ENCODE results near the gene AP1M2.

AP1M2 gene

DNA sequence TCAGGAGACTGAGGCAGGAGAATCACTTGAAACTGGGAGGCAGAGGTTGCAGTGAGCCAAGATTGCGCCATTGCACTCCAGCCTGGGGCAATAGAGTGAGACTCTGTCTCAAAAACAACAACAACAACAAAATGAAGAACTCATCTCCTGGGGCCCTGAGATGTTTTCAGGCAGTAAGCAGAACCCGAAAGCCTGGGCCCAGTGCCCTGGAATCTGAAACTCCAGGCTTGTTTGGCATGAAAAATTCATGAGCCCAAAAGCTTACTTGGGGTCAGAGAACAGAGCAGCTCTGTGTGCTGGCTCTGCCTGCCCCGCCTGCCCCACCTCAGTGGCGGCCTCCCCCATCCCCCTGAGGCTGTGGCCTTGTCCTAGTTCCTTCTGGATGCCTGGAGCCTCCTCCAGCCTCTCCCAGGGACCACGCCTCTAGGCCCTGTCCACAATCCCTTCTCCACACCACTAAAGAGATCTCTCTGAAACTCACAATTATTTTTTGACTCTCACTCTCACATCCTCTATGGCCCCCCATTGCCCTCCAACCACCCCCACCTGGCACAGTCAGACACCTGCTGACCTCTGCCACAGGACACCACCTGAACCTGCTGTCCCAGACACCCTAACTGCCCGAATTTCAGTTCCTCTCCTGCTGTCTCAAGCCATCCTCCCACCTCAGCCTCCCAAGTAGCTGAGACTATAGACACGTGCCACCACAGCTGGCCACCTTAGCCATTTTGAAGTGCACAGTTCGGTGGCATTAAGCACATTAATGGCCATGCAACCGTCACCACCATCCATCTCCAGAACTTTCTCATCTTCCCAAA lies 6.9 kb upstream of the AP1M2 start:
- no peaks in the 10 kb centered on the region for H3K36me3 ChIP-seq (ENCODE audit: insufficient read depth, low read length)
- no peaks in the 10 kb centered on the region for H3K9me2 ChIP-seq (ENCODE audit: low read depth, low read length)
- no peaks in the 10 kb centered on the region for H3F3A ChIP-seq (ENCODE audit: insufficient read depth, low read length)
- H3K4me3 ChIP-seq (ENCODE audit: low read depth, low read length, poor library complexity, severe bottlenecking) = no peak overlapping the region
- no peaks in the 10 kb centered on the region for H3K27me3 ChIP-seq (ENCODE audit: insufficient read depth, low read length)
- H3K4me1 ChIP-seq (ENCODE audit: insufficient read depth, low read length, severe bottlenecking) = peaks cover 52% of the 10 kb centered on the region
- H3K9ac ChIP-seq (ENCODE audit: low read length) = no peak overlapping the region
- no peak overlapping the region for H2AFZ ChIP-seq (ENCODE audit: low read length)
- peak overlapping the region; percentile 80 for H3K27ac ChIP-seq (ENCODE audit: low read depth, low read length, poor library complexity, severe bottlenecking)
- TF ChIP-seq, protein P1, sequence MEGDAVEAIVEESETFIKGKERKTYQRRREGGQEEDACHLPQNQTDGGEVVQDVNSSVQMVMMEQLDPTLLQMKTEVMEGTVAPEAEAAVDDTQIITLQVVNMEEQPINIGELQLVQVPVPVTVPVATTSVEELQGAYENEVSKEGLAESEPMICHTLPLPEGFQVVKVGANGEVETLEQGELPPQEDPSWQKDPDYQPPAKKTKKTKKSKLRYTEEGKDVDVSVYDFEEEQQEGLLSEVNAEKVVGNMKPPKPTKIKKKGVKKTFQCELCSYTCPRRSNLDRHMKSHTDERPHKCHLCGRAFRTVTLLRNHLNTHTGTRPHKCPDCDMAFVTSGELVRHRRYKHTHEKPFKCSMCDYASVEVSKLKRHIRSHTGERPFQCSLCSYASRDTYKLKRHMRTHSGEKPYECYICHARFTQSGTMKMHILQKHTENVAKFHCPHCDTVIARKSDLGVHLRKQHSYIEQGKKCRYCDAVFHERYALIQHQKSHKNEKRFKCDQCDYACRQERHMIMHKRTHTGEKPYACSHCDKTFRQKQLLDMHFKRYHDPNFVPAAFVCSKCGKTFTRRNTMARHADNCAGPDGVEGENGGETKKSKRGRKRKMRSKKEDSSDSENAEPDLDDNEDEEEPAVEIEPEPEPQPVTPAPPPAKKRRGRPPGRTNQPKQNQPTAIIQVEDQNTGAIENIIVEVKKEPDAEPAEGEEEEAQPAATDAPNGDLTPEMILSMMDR (IDR thresholded peaks at IDR 0.05; ENCODE audit: low read length) = no peak
- no peak for TF ChIP-seq EZH2 (IDR thresholded peaks at IDR 0.05; ENCODE audit: borderline replicate concordance, low read length)
- H3K79me2 ChIP-seq (ENCODE audit: insufficient read depth, low read length) = no peaks in the 10 kb centered on the region
- H3K9me3 ChIP-seq (ENCODE audit: low read length) = no peaks in the 10 kb centered on the region
- peak overlapping the region; percentile 19; the same call in 1 of the 2 replicates for H3K4me2 ChIP-seq (ENCODE audit: low read length)
- H4K20me1 ChIP-seq (ENCODE audit: insufficient read depth, low read length) = no peaks in the 10 kb centered on the region

DNA sequence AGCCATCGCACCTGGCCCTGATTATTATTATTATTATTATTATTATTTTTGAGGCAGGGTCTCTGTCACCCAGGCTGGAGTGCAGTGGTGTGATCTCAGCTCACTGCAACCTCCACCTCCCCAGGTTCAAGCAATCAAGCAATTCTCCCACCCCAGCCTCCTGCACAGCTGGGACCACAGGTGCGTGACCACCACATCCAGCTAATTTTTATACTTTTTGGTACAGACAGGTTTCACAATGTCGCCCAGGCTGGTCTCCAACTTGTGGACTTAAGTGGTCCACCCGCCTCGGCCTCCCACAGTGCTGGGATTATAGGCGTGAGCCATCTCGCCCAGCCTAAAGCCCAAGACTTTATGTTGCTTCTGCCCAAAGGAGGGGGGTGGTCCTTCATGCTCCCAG lies 6.0 kb upstream of the AP1M2 start:
- H3K9ac ChIP-seq (ENCODE audit: low read length) = no peak overlapping the region
- no peaks in the 10 kb centered on the region for H3K9me3 ChIP-seq (ENCODE audit: low read length)
- H3K4me3 ChIP-seq (ENCODE audit: low read depth, low read length, poor library complexity, severe bottlenecking) = no peak overlapping the region
- no peaks in the 10 kb centered on the region for H4K20me1 ChIP-seq (ENCODE audit: insufficient read depth, low read length)
- H2AFZ ChIP-seq (ENCODE audit: low read length) = no peak overlapping the region
- no peaks in the 10 kb centered on the region for H3K79me2 ChIP-seq (ENCODE audit: insufficient read depth, low read length)
- no peak overlapping the region for H3K4me2 ChIP-seq (ENCODE audit: low read length)
- no peaks in the 10 kb centered on the region for H3K36me3 ChIP-seq (ENCODE audit: insufficient read depth, low read length)
- no peaks in the 10 kb centered on the region for H3F3A ChIP-seq (ENCODE audit: insufficient read depth, low read length)
- TF ChIP-seq EZH2 (IDR thresholded peaks at IDR 0.05; ENCODE audit: borderline replicate concordance, low read length) = no peak
- TF ChIP-seq, protein P1 (IDR thresholded peaks at IDR 0.05; ENCODE audit: low read length) = no peak
- H3K27me3 ChIP-seq (ENCODE audit: insufficient read depth, low read length) = no peaks in the 10 kb centered on the region
- peak overlapping the region; percentile 80 for H3K27ac ChIP-seq (ENCODE audit: low read depth, low read length, poor library complexity, severe bottlenecking)
- no peaks in the 10 kb centered on the region for H3K9me2 ChIP-seq (ENCODE audit: low read depth, low read length)
- H3K4me1 ChIP-seq (ENCODE audit: insufficient read depth, low read length, severe bottlenecking) = peaks cover 52% of the 10 kb centered on the region

DNA sequence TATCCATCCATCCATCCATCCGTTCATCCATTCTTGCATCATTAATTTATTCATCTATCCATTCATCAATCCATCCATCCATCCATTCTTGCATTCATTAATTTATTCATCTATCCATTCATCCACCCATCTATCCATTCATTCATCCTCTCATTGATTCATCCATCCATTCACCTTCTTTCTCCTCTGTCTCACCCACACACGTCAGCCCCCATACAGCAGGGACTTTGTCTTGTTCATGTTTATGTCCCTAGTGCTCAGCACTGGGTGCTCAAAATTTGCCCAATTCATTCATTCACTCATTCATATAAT lies 683 bp upstream of the AP1M2 start:
- TF ChIP-seq EZH2 (IDR thresholded peaks at IDR 0.05; ENCODE audit: borderline replicate concordance, low read length) = no peak
- TF ChIP-seq, protein P1 (IDR thresholded peaks at IDR 0.05; ENCODE audit: low read length) = no peak
- H3K4me3 ChIP-seq (ENCODE audit: low read depth, low read length, poor library complexity, severe bottlenecking) = no peak overlapping the region

More for the DNA sequence above, 683 bp upstream of the AP1M2 start:
- Histone ChIP-seq H2AFZ (ENCODE audit: low read length) (no peak overlapping the region), H4K20me1 (ENCODE audit: insufficient read depth, low read length) (no peaks in the 10 kb centered on the region), H3K27ac (ENCODE audit: low read depth, low read length, poor library complexity, severe bottlenecking) (no peak overlapping the region), H3K36me3 (ENCODE audit: insufficient read depth, low read length) (no peaks in the 10 kb centered on the region), H3K9me2 (ENCODE audit: low read depth, low read length) (no peaks in the 10 kb centered on the region), H3K9ac (ENCODE audit: low read length) (no peak overlapping the region), H3K27me3 (ENCODE audit: insufficient read depth, low read length) (no peaks in the 10 kb centered on the region; the same call in 1 of the 2 replicates), H3K4me1 (ENCODE audit: insufficient read depth, low read length, severe bottlenecking) (peaks cover 15% of the 10 kb centered on the region), H3F3A (ENCODE audit: insufficient read depth, low read length) (no peaks in the 10 kb centered on the region), H3K9me3 (ENCODE audit: low read length) (no peaks in the 10 kb centered on the region), H3K79me2 (ENCODE audit: insufficient read depth, low read length) (no peaks in the 10 kb centered on the region), H3K4me2 (ENCODE audit: low read length) (no peak overlapping the region)

Measured in OCI-LY1 (cell line).